ENCODE results near the gene KLHL26. TPM values are rescaled to one million over a fixed set of nuclear protein-coding genes. Genes with fewer than 3 reads are reported as not detected.
A peak's percentile ranks its signal among the peaks of the same experiment; 100 is the strongest.

Gene KLHL26
- total RNA-seq, 1 experiment from 2014 or later, result 7.5 TPM

GRCh38 chr19:18611327-18612050 lies 25.3 kb upstream of the KLHL26 start:
- Mint-ChIP-seq H3K27me3 (ENCODE audit: unreplicated experiment) (peaks cover 86% of the 10 kb centered on the region), H3K36me3 (ENCODE audit: insufficient read depth, unreplicated experiment) (peaks cover 9% of the 10 kb centered on the region), H3K4me1 (ENCODE audit: low read depth, unreplicated experiment) (peaks cover 7% of the 10 kb centered on the region), H3K4me3 (ENCODE audit: low read depth, unreplicated experiment) (peak overlapping the region; percentile 31), H3K9me3 (ENCODE audit: low read depth, unreplicated experiment) (no peaks in the 10 kb centered on the region), H3K27ac (ENCODE audit: unreplicated experiment) (no peak overlapping the region)
- CTCF ChIA-PET, result no interaction called here
- no peak for DNase-seq
- intact Hi-C loops (cut with micrococcal nuclease; ENCODE audit: unreplicated experiment), result no loop called here
- TF ChIP-seq, protein P1, sequence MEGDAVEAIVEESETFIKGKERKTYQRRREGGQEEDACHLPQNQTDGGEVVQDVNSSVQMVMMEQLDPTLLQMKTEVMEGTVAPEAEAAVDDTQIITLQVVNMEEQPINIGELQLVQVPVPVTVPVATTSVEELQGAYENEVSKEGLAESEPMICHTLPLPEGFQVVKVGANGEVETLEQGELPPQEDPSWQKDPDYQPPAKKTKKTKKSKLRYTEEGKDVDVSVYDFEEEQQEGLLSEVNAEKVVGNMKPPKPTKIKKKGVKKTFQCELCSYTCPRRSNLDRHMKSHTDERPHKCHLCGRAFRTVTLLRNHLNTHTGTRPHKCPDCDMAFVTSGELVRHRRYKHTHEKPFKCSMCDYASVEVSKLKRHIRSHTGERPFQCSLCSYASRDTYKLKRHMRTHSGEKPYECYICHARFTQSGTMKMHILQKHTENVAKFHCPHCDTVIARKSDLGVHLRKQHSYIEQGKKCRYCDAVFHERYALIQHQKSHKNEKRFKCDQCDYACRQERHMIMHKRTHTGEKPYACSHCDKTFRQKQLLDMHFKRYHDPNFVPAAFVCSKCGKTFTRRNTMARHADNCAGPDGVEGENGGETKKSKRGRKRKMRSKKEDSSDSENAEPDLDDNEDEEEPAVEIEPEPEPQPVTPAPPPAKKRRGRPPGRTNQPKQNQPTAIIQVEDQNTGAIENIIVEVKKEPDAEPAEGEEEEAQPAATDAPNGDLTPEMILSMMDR (IDR thresholded peaks at IDR 0.05; ENCODE audit: unreplicated experiment), result no peak
- no TSS peak for BruUV-seq (replicated peaks)

DNA sequence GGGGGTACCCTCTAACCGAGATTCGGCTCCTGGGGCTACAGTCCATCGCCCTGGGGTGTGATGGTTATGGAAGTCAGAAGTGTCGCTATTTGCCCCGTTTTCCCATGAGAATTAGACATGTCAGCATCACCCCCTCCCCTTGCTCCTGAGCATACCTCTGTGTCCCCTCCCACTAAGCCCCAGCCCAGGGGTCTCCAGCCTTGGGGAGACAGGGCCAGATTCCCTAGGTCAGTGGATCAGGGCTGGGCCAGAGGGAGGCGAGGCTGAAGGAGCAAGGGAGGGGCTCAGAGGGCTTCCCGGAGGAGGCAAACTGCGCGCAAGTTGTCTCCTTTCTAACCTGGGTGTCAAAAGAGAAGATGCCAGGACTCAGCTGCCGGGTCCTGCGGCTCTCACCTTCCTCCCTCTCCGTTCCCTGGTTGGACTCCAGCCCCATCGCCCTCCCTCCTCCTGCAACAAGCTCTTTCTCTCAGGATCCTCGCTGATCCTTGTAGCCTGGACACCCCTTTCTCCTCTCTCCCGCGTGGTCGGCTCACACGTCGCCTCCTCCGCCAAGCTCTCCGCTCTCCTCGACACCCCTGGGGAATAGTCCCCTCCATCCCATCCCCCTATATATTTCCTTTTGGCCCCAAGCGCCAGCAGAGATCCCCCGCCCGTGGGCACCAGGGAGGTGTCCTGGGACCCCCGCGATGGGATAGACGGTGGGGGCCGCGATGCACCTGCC lies 24.6 kb upstream of the KLHL26 start:
- Mint-ChIP-seq H3K4me1 (ENCODE audit: low read depth, unreplicated experiment) (peaks cover 7% of the 10 kb centered on the region), H3K4me3 (ENCODE audit: low read depth, unreplicated experiment) (peak overlapping the region; percentile 47), H3K27ac (ENCODE audit: unreplicated experiment) (no peak overlapping the region), H3K9me3 (ENCODE audit: low read depth, unreplicated experiment) (no peaks in the 10 kb centered on the region), H3K27me3 (ENCODE audit: unreplicated experiment) (peaks cover 85% of the 10 kb centered on the region), H3K36me3 (ENCODE audit: insufficient read depth, unreplicated experiment) (peaks cover 9% of the 10 kb centered on the region)
- TF ChIP-seq, protein P1 (IDR thresholded peaks at IDR 0.05; ENCODE audit: unreplicated experiment), result no peak
- no peak for DNase-seq
- no TSS peak for BruUV-seq (replicated peaks)
- intact Hi-C loops (cut with micrococcal nuclease; ENCODE audit: unreplicated experiment), result no loop called here
- CTCF ChIA-PET, result interaction anchor here (0.6 kb wide), 1 partner anchor 253 kb away, joined by 6 read pairs; no protein-coding TSS in a partner anchor

DNA sequence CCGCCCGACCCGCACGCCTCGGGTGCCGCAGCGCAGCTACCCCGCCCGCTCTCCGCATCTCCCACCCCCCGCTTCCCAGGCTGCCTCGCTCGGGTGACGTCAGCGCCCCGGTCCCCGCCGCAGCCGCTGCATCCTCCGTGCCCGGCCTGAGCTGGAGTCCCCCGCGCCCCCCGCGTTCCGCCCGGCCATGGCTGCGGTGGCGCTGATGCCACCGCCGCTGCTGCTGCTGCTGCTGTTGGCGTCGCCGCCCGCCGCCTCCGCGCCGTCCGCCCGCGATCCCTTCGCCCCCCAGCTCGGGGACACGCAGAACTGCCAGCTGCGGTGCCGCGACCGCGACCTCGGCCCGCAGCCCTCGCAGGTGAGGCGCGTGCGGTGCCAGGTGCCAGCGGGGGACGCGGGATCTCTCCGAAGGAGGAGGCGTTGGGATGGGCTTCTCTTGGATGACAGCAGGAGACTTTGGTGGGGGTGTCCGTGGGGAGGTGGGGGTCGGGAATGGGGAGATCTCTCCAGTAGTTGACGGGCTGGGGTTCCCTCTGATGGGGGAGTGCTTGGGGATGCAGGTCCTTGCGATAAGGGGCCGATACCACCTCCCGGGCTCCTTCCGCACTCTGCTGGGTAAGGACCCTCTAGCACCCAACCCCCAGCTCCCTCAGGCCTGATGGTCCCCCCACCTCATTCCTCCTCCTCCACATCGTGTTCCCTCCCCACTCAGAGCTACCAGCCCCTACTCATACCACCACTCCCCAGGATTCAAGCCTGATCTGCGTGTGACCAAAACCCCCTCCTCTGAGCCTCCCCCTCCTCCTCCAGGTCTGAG lies 23.8 kb upstream of the KLHL26 start, which contains the start of gene TMEM59L:
Gene TMEM59L, plus strand, starts transcription at position 99 of the 817 bp plus-strand sequence. Its CDS starts 89 bp downstream, at position 188.
- no peak for DNase-seq
- intact Hi-C loops (cut with micrococcal nuclease; ENCODE audit: unreplicated experiment), result no loop called here
- CTCF ChIA-PET, result interaction anchor here (0.6 kb wide), 1 partner anchor 252 kb away, joined by 6 read pairs; no protein-coding TSS in a partner anchor
- H3K4me1 Mint-ChIP-seq (ENCODE audit: low read depth, unreplicated experiment), result peaks cover 7% of the 10 kb centered on the region
- peaks cover 6% of the 10 kb centered on the region for H3K36me3 Mint-ChIP-seq (ENCODE audit: insufficient read depth, unreplicated experiment)
- BruUV-seq (replicated peaks), result no TSS peak
- H3K27ac Mint-ChIP-seq (ENCODE audit: unreplicated experiment), result no peak within 1 kb of the TSS
- TF ChIP-seq, protein P1 (IDR thresholded peaks at IDR 0.05; ENCODE audit: unreplicated experiment), result no peak
- no peaks in the 10 kb centered on the region for H3K9me3 Mint-ChIP-seq (ENCODE audit: low read depth, unreplicated experiment)
- peaks cover 77% of the 10 kb centered on the region for H3K27me3 Mint-ChIP-seq (ENCODE audit: unreplicated experiment)
- peak within 1 kb of the TSS; percentile 47 for H3K4me3 Mint-ChIP-seq (ENCODE audit: low read depth, unreplicated experiment)

- H3K36me3 Mint-ChIP-seq (ENCODE audit: insufficient read depth, unreplicated experiment), result peaks cover 5% of the 10 kb centered on the region
- peak overlapping the region; percentile 47 for H3K4me3 Mint-ChIP-seq (ENCODE audit: low read depth, unreplicated experiment)
- DNase-seq, result no peak
- no peak overlapping the region for H3K27ac Mint-ChIP-seq (ENCODE audit: unreplicated experiment)
- CTCF ChIA-PET, result no interaction called here
- no TSS peak for BruUV-seq (replicated peaks)
- intact Hi-C loops (cut with micrococcal nuclease; ENCODE audit: unreplicated experiment), result no loop called here
- TF ChIP-seq, protein P1 (IDR thresholded peaks at IDR 0.05; ENCODE audit: unreplicated experiment), result no peak
- H3K27me3 Mint-ChIP-seq (ENCODE audit: unreplicated experiment), result peaks cover 70% of the 10 kb centered on the region
- H3K9me3 Mint-ChIP-seq (ENCODE audit: low read depth, unreplicated experiment), result no peaks in the 10 kb centered on the region
- H3K4me1 Mint-ChIP-seq (ENCODE audit: low read depth, unreplicated experiment), result peaks cover 7% of the 10 kb centered on the region
Measured at GRCh38 chr19:18613589-18614234, 23.1 kb upstream of the KLHL26 start.

All from Calu3 (cell line).